Measurements from ENCODE around the gene CDH23.

CDH23 gene

DNA sequence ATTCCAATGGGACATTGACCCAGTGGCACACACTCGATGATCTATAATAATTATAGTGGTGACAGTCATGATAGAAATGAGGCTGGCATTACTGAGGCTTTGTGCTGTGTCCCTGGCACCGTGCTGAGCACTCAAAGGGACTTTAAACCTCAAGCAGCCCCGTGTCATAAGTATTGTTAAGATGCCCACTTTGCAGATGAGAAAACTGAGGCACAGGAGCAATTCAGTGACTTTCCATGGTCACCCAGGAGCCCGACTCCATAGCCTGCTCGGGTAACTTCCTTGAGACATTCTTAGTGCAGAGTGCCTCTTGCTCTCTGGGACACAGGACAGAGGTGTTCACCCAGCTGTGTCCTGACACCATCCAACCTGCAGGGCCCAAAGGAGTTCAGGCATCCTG, 170.3 kb downstream of the CDH23 start (continued):
- no peak for TF ChIP-seq ESRRG (CRISPR knock-in tag; IDR thresholded peaks at IDR 0.05)
- no peak for TF ChIP-seq ZFP30 (CRISPR knock-in tag; IDR thresholded peaks at IDR 0.05)

DNA sequence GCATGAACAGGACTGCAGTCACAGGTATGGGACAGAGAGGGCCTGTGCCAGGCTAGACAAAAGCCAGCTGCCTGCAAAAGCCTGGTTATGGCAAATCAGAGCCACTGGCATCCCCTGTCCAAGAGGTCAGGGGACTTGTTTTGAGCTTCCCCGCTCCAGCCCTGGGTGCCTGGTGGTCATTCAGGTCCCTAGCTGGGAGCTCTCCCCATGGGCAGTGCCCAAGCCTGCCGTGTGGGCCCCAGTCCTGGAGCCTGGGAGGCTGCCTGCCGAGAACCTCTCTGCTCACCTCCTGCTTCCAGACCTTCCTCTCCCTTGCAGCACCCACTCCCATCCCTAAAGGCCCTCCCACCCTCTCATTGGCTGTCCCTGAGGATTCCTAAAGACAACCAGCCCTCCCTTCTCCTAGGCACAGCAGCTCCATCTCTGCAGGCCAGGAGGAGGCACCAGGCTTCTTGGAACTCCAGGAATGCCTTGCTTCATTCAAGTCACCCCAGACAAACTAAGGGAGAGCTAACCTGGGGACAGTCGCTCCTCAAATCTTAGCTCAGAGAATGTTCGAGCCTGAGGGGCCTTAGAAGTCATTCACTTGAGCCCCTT, 172.3 kb downstream of the CDH23 start:
- TF ChIP-seq SNAI2 (CRISPR knock-in tag; IDR thresholded peaks at IDR 0.05) (no peak), ZFP30 (CRISPR knock-in tag; IDR thresholded peaks at IDR 0.05) (no peak)
- no peak; the same call in 2 of the 3 replicates for ATAC-seq

DNA sequence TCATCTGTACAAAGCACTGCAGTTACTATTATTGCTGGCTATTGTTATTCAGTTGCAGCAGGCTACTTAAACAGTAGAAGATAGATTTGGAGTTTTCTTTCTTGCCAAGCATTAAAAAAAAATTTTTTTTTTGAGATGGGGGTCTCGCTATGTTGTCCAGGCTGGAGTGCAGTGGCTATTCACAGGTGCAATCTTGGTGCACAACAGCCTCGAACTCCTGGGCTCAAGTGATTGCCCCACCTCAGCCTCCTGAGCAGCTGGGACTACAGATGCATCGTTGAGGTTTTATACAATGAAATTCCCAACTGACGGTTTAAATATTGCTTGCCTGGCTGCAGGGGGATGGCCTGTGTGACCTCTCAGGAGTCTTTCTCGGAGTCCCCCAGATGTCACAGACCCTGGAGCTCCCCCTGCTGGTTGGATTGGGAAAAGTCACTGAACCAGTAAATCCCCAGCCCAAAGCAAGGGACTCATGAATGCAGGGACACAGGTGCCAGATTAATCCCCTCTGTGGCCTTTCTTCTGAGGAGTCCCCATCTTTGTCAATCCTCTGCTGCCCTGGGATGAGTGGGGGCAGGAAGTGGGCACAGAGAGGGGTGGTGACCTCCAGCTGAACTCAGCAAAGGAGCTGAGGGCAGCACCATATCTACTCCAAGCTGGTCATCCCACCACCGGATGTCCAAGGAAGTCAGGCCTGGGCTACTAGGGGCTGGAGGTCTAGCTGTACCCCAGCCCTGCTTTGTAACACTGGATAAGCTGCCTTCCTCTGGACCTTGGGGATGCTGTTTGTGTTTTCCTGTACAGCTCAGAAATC, 173.3 kb downstream of the CDH23 start:
- no peak for TF ChIP-seq TSHZ2 (CRISPR knock-in tag; IDR thresholded peaks at IDR 0.05)
- no peak for TF ChIP-seq CSDC2 (CRISPR knock-in tag; IDR thresholded peaks at IDR 0.05)
- TF ChIP-seq GLIS3 (CRISPR knock-in tag; IDR thresholded peaks at IDR 0.05), result no peak
- no peak for TF ChIP-seq TOX (CRISPR knock-in tag; IDR thresholded peaks at IDR 0.05; ENCODE audit: borderline replicate concordance)
- no peak for TF ChIP-seq ZNF70 (CRISPR knock-in tag; IDR thresholded peaks at IDR 0.05)
- TF ChIP-seq ZNF565 (CRISPR knock-in tag; conservative IDR thresholded peaks at IDR 0.05; ENCODE audit: low read depth), result no peak
- TF ChIP-seq, protein P1, sequence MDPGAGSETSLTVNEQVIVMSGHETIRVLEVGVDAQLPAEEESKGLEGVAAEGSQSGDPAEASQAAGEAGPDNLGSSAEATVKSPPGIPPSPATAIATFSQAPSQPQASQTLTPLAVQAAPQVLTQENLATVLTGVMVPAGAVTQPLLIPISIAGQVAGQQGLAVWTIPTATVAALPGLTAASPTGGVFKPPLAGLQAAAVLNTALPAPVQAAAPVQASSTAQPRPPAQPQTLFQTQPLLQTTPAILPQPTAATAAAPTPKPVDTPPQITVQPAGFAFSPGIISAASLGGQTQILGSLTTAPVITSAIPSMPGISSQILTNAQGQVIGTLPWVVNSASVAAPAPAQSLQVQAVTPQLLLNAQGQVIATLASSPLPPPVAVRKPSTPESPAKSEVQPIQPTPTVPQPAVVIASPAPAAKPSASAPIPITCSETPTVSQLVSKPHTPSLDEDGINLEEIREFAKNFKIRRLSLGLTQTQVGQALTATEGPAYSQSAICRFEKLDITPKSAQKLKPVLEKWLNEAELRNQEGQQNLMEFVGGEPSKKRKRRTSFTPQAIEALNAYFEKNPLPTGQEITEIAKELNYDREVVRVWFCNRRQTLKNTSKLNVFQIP (CRISPR knock-in tag; IDR thresholded peaks at IDR 0.05; ENCODE audit: borderline replicate concordance, low read depth), result no peak
- TF ChIP-seq ISL1 (CRISPR knock-in tag; IDR thresholded peaks at IDR 0.05), result no peak
- TF ChIP-seq PATZ1 (CRISPR knock-in tag; IDR thresholded peaks at IDR 0.05; ENCODE audit: borderline replicate concordance), result no peak
- no peak for TF ChIP-seq BACH2 (CRISPR knock-in tag; IDR thresholded peaks at IDR 0.05; ENCODE audit: borderline replicate concordance)
- no peak for TF ChIP-seq ZNF8 (CRISPR knock-in tag; IDR thresholded peaks at IDR 0.05)
- no peak for TF ChIP-seq ZFP30 (CRISPR knock-in tag; IDR thresholded peaks at IDR 0.05)
- TF ChIP-seq CSRNP3 (CRISPR knock-in tag; IDR thresholded peaks at IDR 0.05), result no peak
- TF ChIP-seq ZFP3 (CRISPR knock-in tag; IDR thresholded peaks at IDR 0.05), result no peak
- ATAC-seq, result peak; percentile 80

GRCh38 chr10:71571460-71572175, 174.9 kb downstream of the CDH23 start:
- TF ChIP-seq ESRRG (CRISPR knock-in tag; IDR thresholded peaks at IDR 0.05) (no peak), CSDC2 (CRISPR knock-in tag; IDR thresholded peaks at IDR 0.05) (no peak), ZC3H10 (CRISPR knock-in tag; IDR thresholded peaks at IDR 0.05) (no peak), TOX (CRISPR knock-in tag; IDR thresholded peaks at IDR 0.05; ENCODE audit: borderline replicate concordance) (no peak), SNAI2 (CRISPR knock-in tag; IDR thresholded peaks at IDR 0.05) (no peak), ARNTL (CRISPR knock-in tag; IDR thresholded peaks at IDR 0.05; ENCODE audit: borderline replicate concordance, low read depth) (no peak), ZNF70 (CRISPR knock-in tag; IDR thresholded peaks at IDR 0.05) (no peak)
- TF ChIP-seq, protein P1 (CRISPR knock-in tag; IDR thresholded peaks at IDR 0.05; ENCODE audit: borderline replicate concordance, low read depth), result no peak
- TF ChIP-seq, protein P2, sequence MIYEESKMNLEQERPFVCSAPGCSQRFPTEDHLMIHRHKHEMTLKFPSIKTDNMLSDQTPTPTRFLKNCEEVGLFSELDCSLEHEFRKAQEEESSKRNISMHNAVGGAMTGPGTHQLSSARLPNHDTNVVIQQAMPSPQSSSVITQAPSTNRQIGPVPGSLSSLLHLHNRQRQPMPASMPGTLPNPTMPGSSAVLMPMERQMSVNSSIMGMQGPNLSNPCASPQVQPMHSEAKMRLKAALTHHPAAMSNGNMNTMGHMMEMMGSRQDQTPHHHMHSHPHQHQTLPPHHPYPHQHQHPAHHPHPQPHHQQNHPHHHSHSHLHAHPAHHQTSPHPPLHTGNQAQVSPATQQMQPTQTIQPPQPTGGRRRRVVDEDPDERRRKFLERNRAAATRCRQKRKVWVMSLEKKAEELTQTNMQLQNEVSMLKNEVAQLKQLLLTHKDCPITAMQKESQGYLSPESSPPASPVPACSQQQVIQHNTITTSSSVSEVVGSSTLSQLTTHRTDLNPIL (CRISPR knock-in tag; IDR thresholded peaks at IDR 0.05; ENCODE audit: low read depth), result no peak
- no peak for ATAC-seq
